AG09319 (cell line): Measurements from ENCODE around the gene VWA8.
A peak's percentile ranks its signal among the peaks of the same experiment; 100 is the strongest.

Experiments used
- DNase-seq: peaks from one replicate; pipeline ENCODE4 v3.0.0-alpha.2; 2010; ENCODE audit warnings: low read depth; ENCODE audit errors: extremely low read depth
- TF ChIP-seq, protein P1 (sequence below): IDR thresholded peaks from 2 replicates; pipeline ENCODE4 v1.5.1; 2011; ENCODE audit warnings: low read depth, mild to moderate bottlenecking, inconsistent platforms, low read length, moderate library complexity

Gene VWA8

DNA sequence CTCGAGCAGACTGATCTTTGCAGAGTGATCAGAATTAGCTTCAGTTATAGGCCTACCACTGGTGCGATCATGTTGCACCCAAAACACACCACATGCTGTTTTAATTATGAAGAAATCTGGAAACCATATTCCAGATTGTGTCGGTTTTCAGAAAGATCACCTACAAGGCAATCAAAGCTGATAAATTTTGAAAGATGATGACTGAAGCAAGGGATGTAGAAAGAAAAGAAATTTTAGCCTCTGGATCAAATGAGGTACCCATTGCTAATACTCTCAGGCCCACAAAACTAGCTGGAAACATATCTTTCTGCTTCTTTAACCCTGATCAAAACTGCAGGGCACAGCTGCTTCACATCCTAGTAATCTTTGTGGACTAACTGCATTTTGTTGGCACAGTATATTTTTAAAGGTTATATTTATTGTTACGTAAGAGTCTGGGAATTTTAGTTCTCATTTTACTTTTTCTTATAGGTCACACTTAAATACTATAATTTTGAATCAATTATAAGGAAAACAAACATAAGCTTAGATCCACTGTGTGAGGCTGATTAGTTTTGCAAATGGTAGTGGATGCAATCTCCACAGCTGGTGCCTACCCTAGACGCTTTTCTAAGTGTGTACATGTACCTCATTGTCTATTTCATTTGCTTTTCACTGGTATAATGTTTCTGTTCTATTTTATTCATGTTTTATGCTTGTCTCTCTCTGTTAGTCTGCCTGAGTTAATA lies 352.6 kb downstream of the VWA8 start:
- DNase-seq = peak; percentile 82
- TF ChIP-seq, protein P1, sequence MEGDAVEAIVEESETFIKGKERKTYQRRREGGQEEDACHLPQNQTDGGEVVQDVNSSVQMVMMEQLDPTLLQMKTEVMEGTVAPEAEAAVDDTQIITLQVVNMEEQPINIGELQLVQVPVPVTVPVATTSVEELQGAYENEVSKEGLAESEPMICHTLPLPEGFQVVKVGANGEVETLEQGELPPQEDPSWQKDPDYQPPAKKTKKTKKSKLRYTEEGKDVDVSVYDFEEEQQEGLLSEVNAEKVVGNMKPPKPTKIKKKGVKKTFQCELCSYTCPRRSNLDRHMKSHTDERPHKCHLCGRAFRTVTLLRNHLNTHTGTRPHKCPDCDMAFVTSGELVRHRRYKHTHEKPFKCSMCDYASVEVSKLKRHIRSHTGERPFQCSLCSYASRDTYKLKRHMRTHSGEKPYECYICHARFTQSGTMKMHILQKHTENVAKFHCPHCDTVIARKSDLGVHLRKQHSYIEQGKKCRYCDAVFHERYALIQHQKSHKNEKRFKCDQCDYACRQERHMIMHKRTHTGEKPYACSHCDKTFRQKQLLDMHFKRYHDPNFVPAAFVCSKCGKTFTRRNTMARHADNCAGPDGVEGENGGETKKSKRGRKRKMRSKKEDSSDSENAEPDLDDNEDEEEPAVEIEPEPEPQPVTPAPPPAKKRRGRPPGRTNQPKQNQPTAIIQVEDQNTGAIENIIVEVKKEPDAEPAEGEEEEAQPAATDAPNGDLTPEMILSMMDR = no peak

- TF ChIP-seq, protein P1 = no peak
- DNase-seq = no peak
These were observed 354.3 kb downstream of the VWA8 start for GRCh38 chr13:41606646-41607045.

DNA sequence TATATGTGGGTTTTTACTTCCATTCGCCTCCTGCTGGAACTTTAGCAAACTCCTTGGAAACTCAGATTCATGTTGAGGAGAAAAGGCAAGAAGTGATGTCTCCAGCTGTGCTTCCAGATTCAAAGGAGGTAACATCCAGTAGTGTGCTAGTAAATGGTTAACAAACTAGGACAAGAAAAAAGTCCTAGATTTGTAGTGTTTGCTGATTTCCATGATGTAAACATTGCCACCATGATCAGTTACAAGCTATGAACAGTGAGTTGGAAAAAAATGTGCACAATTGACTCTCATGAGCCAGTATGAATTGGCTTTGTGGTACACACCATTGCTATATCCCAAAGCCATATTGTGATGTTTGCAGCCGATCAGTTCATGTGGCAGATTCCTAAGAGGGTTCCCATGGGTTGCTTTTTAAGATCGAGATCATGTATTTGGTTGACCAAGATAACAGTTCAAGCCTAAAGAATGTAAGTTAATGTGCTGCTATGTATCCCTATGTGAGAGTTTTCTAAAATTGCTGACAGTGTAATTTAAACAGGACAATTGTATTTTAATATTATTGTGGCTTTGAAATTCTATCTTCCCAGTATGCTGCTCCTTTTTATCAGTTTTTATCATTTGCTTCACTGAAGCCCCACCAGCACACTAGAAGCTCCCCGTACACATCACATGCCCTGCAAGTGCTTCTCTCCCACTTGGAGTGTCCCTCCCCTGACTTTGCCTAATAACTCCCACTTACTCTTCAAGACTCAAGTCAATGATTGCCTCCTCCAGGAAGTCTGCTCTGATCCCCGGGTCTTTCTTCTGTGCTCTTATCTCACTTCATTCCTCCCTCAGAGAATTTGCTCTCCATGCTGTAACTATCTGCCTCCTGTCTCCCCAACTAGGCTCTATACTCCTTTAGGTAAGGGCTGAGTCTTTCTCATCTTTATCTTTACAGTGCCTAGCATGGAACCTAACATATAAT lies 355.3 kb downstream of the VWA8 start:
- TF ChIP-seq, protein P1 = no peak
- DNase-seq = no peak

DNA sequence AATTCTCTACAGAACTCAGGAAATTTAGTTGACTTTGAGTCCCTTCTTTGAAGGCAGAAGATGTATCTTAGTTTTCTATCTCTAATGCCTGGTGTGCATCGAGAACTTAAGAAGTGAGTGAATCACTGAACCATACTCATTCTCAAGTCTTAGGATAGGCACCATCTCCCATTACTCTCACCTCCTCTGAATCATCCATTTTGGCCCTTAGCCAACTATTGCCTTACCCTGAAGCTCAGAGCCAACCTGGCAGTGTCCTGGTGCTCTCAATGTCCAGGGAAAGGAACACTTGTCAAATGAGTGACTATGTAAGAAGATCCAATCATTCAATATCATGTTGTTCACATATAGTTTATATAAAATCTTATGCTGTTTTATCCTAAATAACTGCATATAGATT lies 357.0 kb downstream of the VWA8 start:
- no peak for DNase-seq
- TF ChIP-seq, protein P1 = no peak

- TF ChIP-seq, protein P1 = no peak
- DNase-seq = peak; percentile 82
These were observed 359.0 kb downstream of the VWA8 start for GRCh38 chr13:41601718-41602445.

GRCh38 chr13:41599619-41600018 lies 361.3 kb downstream of the VWA8 start:
- TF ChIP-seq, protein P1 = no peak
- no peak for DNase-seq
